Measurements from ENCODE around the gene ACER2. TPM values are rescaled to one million over a fixed set of nuclear protein-coding genes. Genes with fewer than 3 reads are reported as not detected.

The ACER2 gene
- total RNA-seq, 1 experiment from 2014 or later, result 1.1 TPM

DNA sequence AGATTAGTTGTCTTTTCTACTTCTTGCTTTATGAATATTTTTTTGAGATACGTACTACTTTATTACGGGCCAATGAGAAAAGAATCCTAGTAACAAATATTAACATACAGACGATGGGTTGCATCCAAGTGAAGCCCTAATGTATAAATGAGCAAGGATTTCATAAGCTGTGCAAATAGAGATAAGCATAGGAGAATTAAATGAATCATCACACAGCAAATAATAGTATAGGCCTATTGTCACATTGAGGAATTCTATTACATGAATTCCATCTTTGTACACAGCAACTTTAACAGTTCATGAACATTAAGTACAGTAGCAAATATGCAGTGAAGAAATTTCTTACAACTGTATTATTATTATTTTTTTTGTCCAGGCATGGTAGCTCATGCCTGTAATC lies 78.0 kb downstream of the ACER2 start:
- no peak overlapping the region for H3K4me3 ChIP-seq (ENCODE audit: low read length)
- H3K36me3 ChIP-seq (ENCODE audit: insufficient read depth, low read length), result no peaks in the 10 kb centered on the region
- H3K4me1 ChIP-seq (ENCODE audit: low read length), result no peaks in the 10 kb centered on the region
- H3K9ac ChIP-seq (ENCODE audit: low read length), result no peak overlapping the region
- H2AFZ ChIP-seq (ENCODE audit: low read length), result no peak overlapping the region
- H3K27ac ChIP-seq (ENCODE audit: low read length), result no peak overlapping the region
- no peaks in the 10 kb centered on the region for H3K79me2 ChIP-seq (ENCODE audit: low read length)
- no peaks in the 10 kb centered on the region for H4K20me1 ChIP-seq (ENCODE audit: insufficient read depth, low read depth, low read length)
- H3K4me2 ChIP-seq (ENCODE audit: low read depth, low read length, poor library complexity, severe bottlenecking), result no peak overlapping the region
- no peak for DNase-seq
- no peaks in the 10 kb centered on the region for H3K9me3 ChIP-seq (ENCODE audit: low read length)
- H3K9me2 ChIP-seq (replicated peaks; ENCODE audit: insufficient read depth, low read length), result no peaks in the 10 kb centered on the region
- no peaks in the 10 kb centered on the region for H3K27me3 ChIP-seq (ENCODE audit: low read length)

DNA sequence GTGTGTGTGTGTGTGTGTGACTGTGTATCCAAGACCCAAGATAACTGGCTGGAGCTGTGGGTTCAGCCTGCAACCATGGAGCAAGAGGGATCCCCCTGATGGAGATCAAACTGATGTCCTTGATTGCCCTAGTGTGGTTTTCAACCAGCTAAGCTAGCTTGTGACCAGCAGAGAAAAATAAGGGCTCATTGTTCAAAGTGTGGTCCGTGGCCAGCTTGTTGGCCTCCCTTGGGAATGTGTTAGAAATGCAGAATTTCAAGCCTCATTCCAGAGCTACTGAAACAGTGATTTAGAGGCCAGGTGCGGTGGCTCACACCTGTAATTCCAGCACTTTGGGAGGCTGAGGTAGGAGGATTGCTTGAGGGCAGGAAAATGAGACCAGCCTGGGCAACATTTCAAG lies 79.9 kb downstream of the ACER2 start:
- H3K27ac ChIP-seq (ENCODE audit: low read length), result no peak overlapping the region
- H3K4me1 ChIP-seq (ENCODE audit: low read length), result no peaks in the 10 kb centered on the region
- H3K36me3 ChIP-seq (ENCODE audit: insufficient read depth, low read length), result no peaks in the 10 kb centered on the region
- H3K4me3 ChIP-seq (ENCODE audit: low read length), result no peak overlapping the region
- no peaks in the 10 kb centered on the region for H3K79me2 ChIP-seq (ENCODE audit: low read length)
- no peaks in the 10 kb centered on the region for H4K20me1 ChIP-seq (ENCODE audit: insufficient read depth, low read depth, low read length)
- DNase-seq, result no peak
- H3K9ac ChIP-seq (ENCODE audit: low read length), result no peak overlapping the region
- H3K9me2 ChIP-seq (replicated peaks; ENCODE audit: insufficient read depth, low read length), result no peaks in the 10 kb centered on the region
- no peaks in the 10 kb centered on the region for H3K27me3 ChIP-seq (ENCODE audit: low read length)
- H3K9me3 ChIP-seq (ENCODE audit: low read length), result no peaks in the 10 kb centered on the region
- no peak overlapping the region for H2AFZ ChIP-seq (ENCODE audit: low read length)
- no peak overlapping the region for H3K4me2 ChIP-seq (ENCODE audit: low read depth, low read length, poor library complexity, severe bottlenecking)

DNA sequence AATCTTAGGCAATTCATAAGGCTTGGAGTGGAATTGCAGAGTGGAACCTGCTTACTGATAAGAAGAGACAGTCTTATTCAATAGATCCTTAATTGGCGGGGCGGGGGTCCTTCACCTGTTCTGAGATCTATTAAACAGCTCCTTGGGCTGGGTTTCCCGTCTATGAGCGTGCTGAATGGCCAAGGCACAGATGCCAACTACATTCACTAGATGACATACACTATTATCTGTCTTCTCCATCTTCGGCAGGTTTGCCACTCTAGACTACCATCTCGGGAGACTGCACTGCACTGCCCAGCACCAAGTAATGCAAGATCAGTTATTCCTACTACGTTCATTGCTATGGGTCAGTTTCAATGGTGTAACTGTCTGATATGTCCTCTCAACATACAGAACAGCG lies 81.5 kb downstream of the ACER2 start:
- H2AFZ ChIP-seq (ENCODE audit: low read length), result no peak overlapping the region
- no peaks in the 10 kb centered on the region for H3K4me1 ChIP-seq (ENCODE audit: low read length)
- no peaks in the 10 kb centered on the region for H3K79me2 ChIP-seq (ENCODE audit: low read length)
- no peak overlapping the region for H3K4me2 ChIP-seq (ENCODE audit: low read depth, low read length, poor library complexity, severe bottlenecking)
- H3K9ac ChIP-seq (ENCODE audit: low read length), result no peak overlapping the region
- no peaks in the 10 kb centered on the region for H3K36me3 ChIP-seq (ENCODE audit: insufficient read depth, low read length)
- DNase-seq, result no peak
- no peaks in the 10 kb centered on the region for H3K9me3 ChIP-seq (ENCODE audit: low read length)
- H3K9me2 ChIP-seq (replicated peaks; ENCODE audit: insufficient read depth, low read length), result no peaks in the 10 kb centered on the region
- no peak overlapping the region for H3K27ac ChIP-seq (ENCODE audit: low read length)
- H4K20me1 ChIP-seq (ENCODE audit: insufficient read depth, low read depth, low read length), result no peaks in the 10 kb centered on the region
- H3K4me3 ChIP-seq (ENCODE audit: low read length), result no peak overlapping the region
- no peaks in the 10 kb centered on the region for H3K27me3 ChIP-seq (ENCODE audit: low read length)

DNA sequence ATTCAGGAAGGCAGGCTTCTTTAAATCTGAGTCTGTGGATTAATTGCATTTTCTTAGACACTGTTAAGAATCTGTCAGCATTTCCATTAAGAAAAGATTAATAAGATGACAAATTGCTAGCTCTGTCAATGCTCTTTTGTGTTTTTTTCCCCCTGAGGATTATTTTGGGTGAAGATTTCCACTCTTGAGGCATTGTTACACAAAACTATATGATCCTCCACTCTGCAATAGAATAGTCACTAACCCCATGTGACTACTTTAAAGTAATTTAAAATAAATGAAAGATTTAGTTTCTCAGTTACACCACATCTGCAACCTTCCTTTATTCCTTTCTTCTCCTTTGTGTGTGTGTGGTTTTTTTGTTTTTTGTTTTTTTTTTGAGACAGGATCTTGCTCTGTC lies 82.0 kb downstream of the ACER2 start:
- Histone ChIP-seq H2AFZ (ENCODE audit: low read length) (no peak overlapping the region), H3K9me2 (replicated peaks; ENCODE audit: insufficient read depth, low read length) (no peaks in the 10 kb centered on the region), H3K36me3 (ENCODE audit: insufficient read depth, low read length) (no peaks in the 10 kb centered on the region), H3K4me2 (ENCODE audit: low read depth, low read length, poor library complexity, severe bottlenecking) (no peak overlapping the region), H3K27ac (ENCODE audit: low read length) (no peak overlapping the region), H3K79me2 (ENCODE audit: low read length) (no peaks in the 10 kb centered on the region), H3K9ac (ENCODE audit: low read length) (no peak overlapping the region), H3K4me3 (ENCODE audit: low read length) (no peak overlapping the region), H3K9me3 (ENCODE audit: low read length) (no peaks in the 10 kb centered on the region), H4K20me1 (ENCODE audit: insufficient read depth, low read depth, low read length) (no peaks in the 10 kb centered on the region), H3K27me3 (ENCODE audit: low read length) (no peaks in the 10 kb centered on the region), H3K4me1 (ENCODE audit: low read length) (no peaks in the 10 kb centered on the region)
- DNase-seq, result no peak

DNA sequence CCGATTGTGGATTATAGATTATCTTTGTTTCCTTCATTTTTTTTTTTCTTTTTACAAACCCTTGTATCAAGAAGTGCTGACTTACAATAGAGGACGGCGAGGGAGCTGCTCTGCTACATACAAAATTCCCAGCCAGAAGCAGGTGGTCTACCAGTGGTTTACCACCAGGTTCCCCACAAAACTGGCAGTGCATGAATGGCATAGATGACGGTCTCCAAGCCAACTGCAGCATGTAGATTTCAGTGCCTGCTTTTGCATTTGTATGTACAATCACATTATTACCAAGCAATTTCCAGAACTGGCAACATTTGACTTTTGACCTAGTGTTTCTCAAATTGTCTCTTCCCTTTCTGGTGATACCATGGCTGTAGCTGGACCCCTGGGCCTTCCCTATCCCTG lies 84.0 kb downstream of the ACER2 start:
- no peaks in the 10 kb centered on the region for H3K4me1 ChIP-seq (ENCODE audit: low read length)
- no peaks in the 10 kb centered on the region for H3K9me2 ChIP-seq (replicated peaks; ENCODE audit: insufficient read depth, low read length)
- H3K79me2 ChIP-seq (ENCODE audit: low read length), result no peaks in the 10 kb centered on the region
- no peak overlapping the region for H3K4me3 ChIP-seq (ENCODE audit: low read length)
- H3K9me3 ChIP-seq (ENCODE audit: low read length), result no peaks in the 10 kb centered on the region
- H4K20me1 ChIP-seq (ENCODE audit: insufficient read depth, low read depth, low read length), result no peaks in the 10 kb centered on the region
- H3K4me2 ChIP-seq (ENCODE audit: low read depth, low read length, poor library complexity, severe bottlenecking), result no peak overlapping the region
- no peak overlapping the region for H2AFZ ChIP-seq (ENCODE audit: low read length)
- H3K27me3 ChIP-seq (ENCODE audit: low read length), result no peaks in the 10 kb centered on the region
- no peak overlapping the region for H3K9ac ChIP-seq (ENCODE audit: low read length)
- no peaks in the 10 kb centered on the region for H3K36me3 ChIP-seq (ENCODE audit: insufficient read depth, low read length)
- no peak overlapping the region for H3K27ac ChIP-seq (ENCODE audit: low read length)
- no peak for DNase-seq

DNA sequence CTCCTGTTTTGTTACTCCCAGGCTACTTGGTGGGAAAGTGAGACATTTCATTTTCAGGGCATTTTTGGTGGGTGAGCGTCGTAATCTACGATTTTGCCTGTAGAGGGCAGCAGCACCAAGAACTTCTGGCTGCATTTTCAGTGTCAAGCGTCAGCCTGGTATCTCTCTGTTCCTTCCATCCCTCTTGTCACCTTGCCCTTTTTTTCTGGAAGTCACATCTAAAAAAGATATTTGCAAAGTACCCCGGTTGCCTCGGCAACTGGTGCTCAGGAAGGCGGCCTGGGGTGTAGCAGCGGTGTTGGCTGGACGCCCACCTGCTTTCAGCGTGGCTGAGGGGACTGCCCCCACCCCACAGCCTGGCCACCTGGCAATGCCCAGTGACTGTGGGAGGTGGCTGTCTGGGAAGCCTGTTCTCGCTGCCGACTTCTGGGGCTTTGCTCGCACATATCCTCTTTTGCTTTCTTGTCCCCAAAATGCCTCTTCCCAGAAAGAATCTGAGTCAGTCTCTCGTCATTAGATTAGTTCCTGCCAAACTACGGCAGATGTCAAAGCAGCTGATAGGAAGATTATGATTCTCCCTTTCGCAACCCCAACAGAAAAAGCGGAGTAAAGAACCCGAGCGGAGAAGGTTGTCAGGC lies 84.5 kb downstream of the ACER2 start:
- H3K27me3 ChIP-seq (ENCODE audit: low read length), result no peaks in the 10 kb centered on the region
- peak; percentile 82 for DNase-seq
- H3K9me2 ChIP-seq (replicated peaks; ENCODE audit: insufficient read depth, low read length), result no peaks in the 10 kb centered on the region
- H4K20me1 ChIP-seq (ENCODE audit: insufficient read depth, low read depth, low read length), result no peaks in the 10 kb centered on the region
- H3K4me1 ChIP-seq (ENCODE audit: low read length), result no peaks in the 10 kb centered on the region
- no peaks in the 10 kb centered on the region for H3K36me3 ChIP-seq (ENCODE audit: insufficient read depth, low read length)
- no peaks in the 10 kb centered on the region for H3K79me2 ChIP-seq (ENCODE audit: low read length)
- no peak overlapping the region for H3K4me2 ChIP-seq (ENCODE audit: low read depth, low read length, poor library complexity, severe bottlenecking)
- H3K9ac ChIP-seq (ENCODE audit: low read length), result no peak overlapping the region
- no peaks in the 10 kb centered on the region for H3K9me3 ChIP-seq (ENCODE audit: low read length)
- H3K4me3 ChIP-seq (ENCODE audit: low read length), result no peak overlapping the region
- no peak overlapping the region for H2AFZ ChIP-seq (ENCODE audit: low read length)
- no peak overlapping the region for H3K27ac ChIP-seq (ENCODE audit: low read length)

DNA sequence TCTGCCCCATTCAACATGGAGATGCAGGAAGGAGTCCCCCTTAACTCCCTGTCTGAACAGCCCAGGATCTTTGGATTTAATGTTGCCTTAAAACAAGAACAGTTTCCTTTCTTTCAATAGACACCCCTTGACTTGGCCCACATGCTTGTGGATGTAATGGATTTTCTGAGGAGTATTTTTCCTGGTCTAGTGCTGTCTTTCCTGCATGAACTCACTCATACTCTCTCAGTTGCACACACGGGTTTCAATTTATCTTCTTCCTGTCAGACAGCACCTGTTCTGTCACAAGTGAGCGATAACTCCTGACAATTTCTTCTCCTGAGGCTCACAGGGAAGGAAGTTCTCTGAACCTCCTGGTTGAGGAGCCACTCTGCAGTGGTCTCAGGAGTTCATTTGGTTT lies 85.1 kb downstream of the ACER2 start:
- Histone ChIP-seq H3K36me3 (ENCODE audit: insufficient read depth, low read length) (no peaks in the 10 kb centered on the region), H3K4me1 (ENCODE audit: low read length) (no peaks in the 10 kb centered on the region), H2AFZ (ENCODE audit: low read length) (no peak overlapping the region), H3K4me2 (ENCODE audit: low read depth, low read length, poor library complexity, severe bottlenecking) (no peak overlapping the region), H3K79me2 (ENCODE audit: low read length) (no peaks in the 10 kb centered on the region), H3K4me3 (ENCODE audit: low read length) (no peak overlapping the region), H4K20me1 (ENCODE audit: insufficient read depth, low read depth, low read length) (no peaks in the 10 kb centered on the region), H3K9ac (ENCODE audit: low read length) (no peak overlapping the region), H3K27me3 (ENCODE audit: low read length) (no peaks in the 10 kb centered on the region), H3K27ac (ENCODE audit: low read length) (no peak overlapping the region), H3K9me2 (replicated peaks; ENCODE audit: insufficient read depth, low read length) (no peaks in the 10 kb centered on the region), H3K9me3 (ENCODE audit: low read length) (no peaks in the 10 kb centered on the region)
- DNase-seq, result no peak

DNA sequence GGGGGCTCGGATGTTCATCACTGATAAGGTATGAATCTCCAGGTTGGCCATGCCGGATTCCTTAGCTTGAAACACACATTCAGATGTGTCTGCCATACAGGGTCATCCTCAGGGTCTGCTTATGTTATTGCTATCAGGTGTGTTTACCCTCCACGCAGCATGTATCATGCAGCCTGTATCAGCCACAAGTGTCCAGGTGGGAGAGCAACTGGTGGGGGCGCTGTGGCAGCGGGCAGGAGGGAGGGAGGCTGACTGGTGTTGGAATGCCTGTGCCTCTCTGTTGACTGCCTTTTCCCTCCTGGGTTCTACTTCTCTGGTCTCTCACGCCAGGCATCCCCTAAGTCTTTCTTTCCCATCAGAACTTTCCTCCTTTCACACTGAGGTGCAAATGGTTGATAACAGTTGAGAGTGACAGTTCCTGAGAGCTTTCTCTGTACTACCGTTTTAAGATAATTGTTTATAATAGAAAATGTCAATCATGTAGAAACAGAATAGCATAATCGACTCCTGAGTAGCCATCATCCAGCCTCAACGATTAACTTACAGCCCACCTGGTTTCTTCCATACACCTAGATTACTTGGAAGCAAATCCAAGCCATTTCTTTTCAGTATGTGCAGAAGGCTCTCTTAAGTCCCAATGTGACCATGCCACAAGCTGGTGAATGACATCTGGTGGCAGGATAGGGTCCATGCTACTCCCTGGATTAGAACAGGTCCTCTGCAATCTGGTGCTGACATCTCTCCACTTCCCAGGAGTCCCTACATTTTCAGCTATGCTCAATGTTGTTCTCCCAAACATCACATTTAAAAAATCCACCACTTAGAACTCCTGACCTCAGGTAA lies 86.6 kb downstream of the ACER2 start:
- no peak overlapping the region for H3K4me3 ChIP-seq (ENCODE audit: low read length)

More for the DNA sequence above, 86.6 kb downstream of the ACER2 start:
- no peaks in the 10 kb centered on the region for H3K79me2 ChIP-seq (ENCODE audit: low read length)
- no peaks in the 10 kb centered on the region for H4K20me1 ChIP-seq (ENCODE audit: insufficient read depth, low read depth, low read length)
- no peaks in the 10 kb centered on the region for H3K9me3 ChIP-seq (ENCODE audit: low read length)
- no peaks in the 10 kb centered on the region for H3K9me2 ChIP-seq (replicated peaks; ENCODE audit: insufficient read depth, low read length)
- H3K27me3 ChIP-seq (ENCODE audit: low read length), result no peaks in the 10 kb centered on the region
- H3K4me2 ChIP-seq (ENCODE audit: low read depth, low read length, poor library complexity, severe bottlenecking), result no peak overlapping the region
- no peak overlapping the region for H2AFZ ChIP-seq (ENCODE audit: low read length)
- no peaks in the 10 kb centered on the region for H3K4me1 ChIP-seq (ENCODE audit: low read length)
- H3K36me3 ChIP-seq (ENCODE audit: insufficient read depth, low read length), result no peaks in the 10 kb centered on the region
- no peak for DNase-seq
- H3K27ac ChIP-seq (ENCODE audit: low read length), result no peak overlapping the region
- no peak overlapping the region for H3K9ac ChIP-seq (ENCODE audit: low read length)

All from Karpas-422 (cell line).